Heart left ventricle (tissue), 16 donors: Measurements from ENCODE around the gene CEP112. TPM values are rescaled to one million over a fixed set of nuclear protein-coding genes. Genes with fewer than 3 reads are reported as not detected.

ENCODE experiments used
- ATAC-seq, 4 donors: fragments of 200-7000 bp; cut with Tn5 transposase; one replicate each; pipeline ENCODE4 v1.9.1; 2020 to 2022; ENCODE audit warnings: moderate library complexity in 4 of 4, mild to moderate bottlenecking in 3 of 4, moderate number of reproducible peaks in 1 of 4
- DNase-seq, 5 donors: peaks; one replicate each; pipeline ENCODE4 v3.0.0-alpha.2; 2020
- H3K27ac ChIP-seq, 12 donors: fragments of 200-600 bp; sonication (generic) in 4 of 12; one replicate each; pipeline versions ENCODE4 v1.5.0 to v1.8.0; 2016 to 2022; ENCODE audit warnings: mild to moderate bottlenecking in 2 of 12
- H3K27me3 ChIP-seq, 9 donors: fragments of 200-600 bp; sonication (generic) in 2 of 9; one replicate each; pipeline versions ENCODE4 v1.5.1 to v1.8.0; 2016 to 2022; ENCODE audit warnings: mild to moderate bottlenecking in 3 of 9
- H3K36me3 ChIP-seq, 9 donors: fragments of 200-600 bp; sonication (generic) in 2 of 9; one replicate each; pipeline versions ENCODE4 v1.5.0 to v1.8.0; 2018 to 2022; ENCODE audit warnings: mild to moderate bottlenecking in 2 of 9
- H3K4me1 ChIP-seq, 12 donors: fragments of 200-600 bp; sonication (generic) in 4 of 12; one replicate each; pipeline versions ENCODE4 v1.5.0 to v1.8.0; 2016 to 2022; ENCODE audit warnings: mild to moderate bottlenecking in 3 of 12
- H3K4me3 ChIP-seq, 12 donors: fragments of 200-600 bp; sonication (generic) in 4 of 12; one replicate each; pipeline versions ENCODE4 v1.5.0 to v1.8.0; 2017 to 2022; ENCODE audit warnings: mild to moderate bottlenecking in 9 of 12, moderate library complexity in 4 of 12
- H3K9me3 ChIP-seq, 12 donors: fragments of 200-600 bp; sonication (generic) in 4 of 12; one replicate each; pipeline versions ENCODE4 v1.5.0 to v1.8.0; 2016 to 2022; ENCODE audit warnings: mild to moderate bottlenecking in 1 of 12
- POLR2A ChIP-seq, 2 donors: fragments of 450-650 bp; IDR thresholded peaks; one replicate each; pipeline ENCODE4 v1.6.1; 2017; ENCODE audit warnings: antibody characterized with exemption in 2 of 2, mild to moderate bottlenecking in 2 of 2, moderate library complexity in 2 of 2
- WGBS, 4 donors: extraction: QIAGEN DNeasy Blood & Tissue Kit in 2 of 4; methylation state at CpG; one replicate each; pipeline versions ENCODE4 v1.1.5 to v1.1.7; 2013 to 2018; 5-methylcytosine and 5-hydroxymethylcytosine counted together
- intact Hi-C, 10 donors: fragments of 100-400 bp; cut with DNase I; formaldehyde crosslinking; loops; one replicate each; pipeline versions ENCODE4 v1.11.1 to v1.14.2; 2022
- polyA plus RNA-seq, 2 donors: library from polyadenylated mRNA; stranded (reverse); fragments of 200-250 nt; gene quantifications; one replicate each; pipeline ENCODE4 v1.2.3, GENCODE V29; 2013
- total RNA-seq, 9 donors: library from RNA; depleted of rRNA in 2 of 9; stranded (reverse); fragments of >200 nt in 2 of 9; fragmentation: NEBNext Ultra II Directional in 3 of 9; extraction: Animal tissue kit (Norgen Biotek cat#: 25700) in 3 of 9; gene quantifications; one replicate each; pipeline versions ENCODE4 v1.1.0 to v1.2.4, GENCODE V29; 2016 to 2023
- TF ChIP-seq, protein P1 (sequence below), 12 donors: fragments of 200-600 bp; sonication (generic) in 4 of 12; IDR thresholded peaks; one replicate each; pipeline versions ENCODE4 v1.5.0 to v1.8.0; 2018 to 2022; ENCODE audit warnings: antibody characterized with exemption in 12 of 12, mild to moderate bottlenecking in 5 of 12
- donor health status: ischemic (EF 13 %, LVEDD 7.1; RV severe dilation, severe dysfunction).
- donor health status: healthy with polysubstance abuse.
- donor health status: DM: no; HTN: yes; CAD: no.
- donor health status: DM: no; HTN: no; CAD: no.
- donor health status: ischemic (EF 25% LVEDD 6.9; RV normal size, moderate dysfunction).
- donor health status: ischemic (EF 25% LVEDD 5.7; RV mildly dilated, moderate dysfunction).
- donor health status: healthy.
- donor health status: DM: yes; HTN: yes; CAD: no.
- donor health status: ischemic (EF 35%, LVEDD 5.7; RV mildly dilated, moderate dysfunction).
- donor health status: nonischemic (EF 11% LVEDD 7.7; RV severe dilation, severe dysfunction).
- donor health status: DM: yes; HTN: yes; CAD: no.
- donor health status: PGD.
- donor health status: ischemic (EF 29% LVEDD 5.4; RV normal size, mild dysfunction).
- donor health status: nonischemic (EF 23%, LVEDD 6.1; RV moderate dilation, normal function).

Gene CEP112
- total and polyA plus RNA-seq, 11 donors = 5.5 to 28.3 (median 14.3) TPM

GRCh38 chr17:65697661-65698060 is 494.3 kb downstream of the CEP112 start:
- TF ChIP-seq POLR2A (IDR thresholded peaks at IDR 0.05) = no peak
- TF ChIP-seq, protein P1, sequence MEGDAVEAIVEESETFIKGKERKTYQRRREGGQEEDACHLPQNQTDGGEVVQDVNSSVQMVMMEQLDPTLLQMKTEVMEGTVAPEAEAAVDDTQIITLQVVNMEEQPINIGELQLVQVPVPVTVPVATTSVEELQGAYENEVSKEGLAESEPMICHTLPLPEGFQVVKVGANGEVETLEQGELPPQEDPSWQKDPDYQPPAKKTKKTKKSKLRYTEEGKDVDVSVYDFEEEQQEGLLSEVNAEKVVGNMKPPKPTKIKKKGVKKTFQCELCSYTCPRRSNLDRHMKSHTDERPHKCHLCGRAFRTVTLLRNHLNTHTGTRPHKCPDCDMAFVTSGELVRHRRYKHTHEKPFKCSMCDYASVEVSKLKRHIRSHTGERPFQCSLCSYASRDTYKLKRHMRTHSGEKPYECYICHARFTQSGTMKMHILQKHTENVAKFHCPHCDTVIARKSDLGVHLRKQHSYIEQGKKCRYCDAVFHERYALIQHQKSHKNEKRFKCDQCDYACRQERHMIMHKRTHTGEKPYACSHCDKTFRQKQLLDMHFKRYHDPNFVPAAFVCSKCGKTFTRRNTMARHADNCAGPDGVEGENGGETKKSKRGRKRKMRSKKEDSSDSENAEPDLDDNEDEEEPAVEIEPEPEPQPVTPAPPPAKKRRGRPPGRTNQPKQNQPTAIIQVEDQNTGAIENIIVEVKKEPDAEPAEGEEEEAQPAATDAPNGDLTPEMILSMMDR (IDR thresholded peaks at IDR 0.05) = no peak
- intact Hi-C loops = no loop called here

DNA sequence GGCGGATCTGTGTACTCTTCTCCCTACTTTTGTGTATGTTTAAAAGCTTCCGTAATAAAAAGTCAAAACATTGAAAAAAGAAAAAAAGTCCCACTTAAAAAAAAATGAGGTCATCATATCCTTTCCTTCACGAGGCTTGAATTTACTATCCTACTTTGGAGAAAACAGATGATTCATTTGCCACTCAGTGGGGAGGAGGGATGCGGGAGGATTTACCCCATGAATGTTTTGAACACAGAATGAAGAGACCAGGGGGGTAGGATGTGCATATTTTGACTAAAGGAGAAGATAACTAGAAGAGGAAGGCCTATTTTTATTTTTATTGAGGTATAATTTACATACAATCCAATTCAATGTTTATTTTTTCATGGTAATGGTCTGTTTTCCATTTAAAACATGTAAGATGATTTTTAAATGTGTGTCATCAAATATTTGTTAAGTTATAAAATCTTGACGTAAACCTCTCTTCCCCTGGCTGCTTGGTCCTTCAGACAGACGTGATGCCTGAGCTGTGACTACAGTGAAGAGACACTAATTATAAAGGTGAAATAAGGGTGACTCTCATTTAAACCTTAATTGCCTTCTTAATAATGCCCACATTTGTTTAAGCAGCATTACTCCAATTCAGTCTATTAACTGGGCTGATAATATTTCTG is 495.1 kb downstream of the CEP112 start:
- Histone ChIP-seq H3K27me3 (no peaks in the 10 kb centered on the region), H3K4me3 (no peak overlapping the region), H3K27ac (no peak overlapping the region), H3K36me3 (no peaks in the 10 kb centered on the region), H3K4me1 (peaks cover 0 to 7% (median 0%) of the 10 kb centered on the region in 12 donors), H3K9me3 (no peaks in the 10 kb centered on the region)
- intact Hi-C loops = no loop called here
- 83 to 90% (median 88%) methylated on average over 6 of the region's 6 CpGs for WGBS, 4 donors
- no peak for DNase-seq
- no peak for TF ChIP-seq POLR2A (IDR thresholded peaks at IDR 0.05)
- TF ChIP-seq, protein P1 (IDR thresholded peaks at IDR 0.05) = no peak
- no peak for ATAC-seq

More at GRCh38 chr17:65697661-65698060, 494.3 kb downstream of the CEP112 start:
- Histone ChIP-seq H3K27ac (no peak overlapping the region), H3K36me3 (no peaks in the 10 kb centered on the region), H3K27me3 (no peaks in the 10 kb centered on the region), H3K9me3 (no peaks in the 10 kb centered on the region), H3K4me3 (no peak overlapping the region), H3K4me1 (peaks cover 0 to 7% (median 0%) of the 10 kb centered on the region in 12 donors)
- DNase-seq = no peak
- 95% methylated on average over 4 of the region's 4 CpGs for WGBS, 4 donors
- no peak for ATAC-seq

DNA sequence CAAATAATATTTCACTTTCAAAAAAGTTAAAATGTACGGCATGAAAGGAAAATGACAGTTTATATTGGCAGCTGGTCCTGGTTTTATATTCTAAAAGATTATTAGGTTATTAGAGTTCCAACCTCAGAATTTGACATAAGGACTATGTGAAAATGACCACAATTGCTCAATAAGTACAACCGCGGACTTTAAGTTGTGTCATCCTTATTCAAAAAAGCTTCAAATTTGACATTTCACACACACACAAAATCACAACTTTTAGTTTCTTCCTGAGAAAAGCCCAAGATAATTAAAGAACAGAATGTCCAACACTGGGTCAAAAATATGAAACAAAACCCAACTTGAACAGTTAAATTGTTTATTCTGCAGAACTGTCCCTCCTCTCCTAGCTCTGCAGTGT is 497.3 kb downstream of the CEP112 start:
- DNase-seq (no peak), ATAC-seq (no peak)
- peaks cover 0 to 7% (median 0%) of the 10 kb centered on the region in 12 donors for H3K4me1 ChIP-seq
- H3K9me3 ChIP-seq = no peaks in the 10 kb centered on the region
- H3K27me3 ChIP-seq = no peaks in the 10 kb centered on the region
- H3K36me3 ChIP-seq = no peaks in the 10 kb centered on the region
- no peak overlapping the region for H3K4me3 ChIP-seq
- H3K27ac ChIP-seq = no peak overlapping the region
- 93 to 94% (median 94%) methylated on average over 3 of the region's 3 CpGs for WGBS, 4 donors
- intact Hi-C loops = no loop called here
- TF ChIP-seq, protein P1 (IDR thresholded peaks at IDR 0.05) = no peak
- no peak for TF ChIP-seq POLR2A (IDR thresholded peaks at IDR 0.05)

DNA sequence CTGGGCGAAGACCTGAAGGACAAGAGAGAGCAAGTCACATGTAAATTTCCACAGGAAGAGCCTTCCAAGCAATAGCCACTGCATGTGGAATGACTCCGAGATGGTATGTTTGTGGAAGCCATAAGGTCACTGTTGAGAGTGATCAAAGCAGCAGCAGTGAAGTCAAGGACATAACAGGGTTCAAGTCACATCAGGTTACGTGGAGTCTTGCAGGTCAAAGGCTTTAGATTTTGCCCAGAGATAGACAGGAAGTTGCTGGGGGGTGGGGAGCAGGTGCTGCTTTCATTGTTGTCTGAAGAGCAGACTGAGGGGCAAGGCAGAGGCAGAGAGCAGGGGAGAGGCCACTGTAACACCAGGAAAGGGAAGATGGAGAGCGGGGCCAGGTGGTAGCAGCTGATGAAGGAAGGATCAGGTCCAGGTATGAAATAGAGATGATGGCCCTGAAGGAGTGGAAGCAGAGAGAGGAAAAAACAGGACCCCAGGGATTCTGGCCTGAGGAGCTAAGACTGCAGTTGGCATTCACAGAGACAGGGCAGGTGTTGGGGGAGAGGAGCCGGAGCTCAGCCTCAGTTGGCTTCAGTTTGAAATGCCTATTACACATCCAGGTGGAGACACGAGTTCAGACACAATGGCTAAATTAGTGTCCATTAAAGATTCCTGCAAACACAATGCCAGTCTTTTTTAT is 501.2 kb downstream of the CEP112 start:
- no peak overlapping the region for H3K27ac ChIP-seq
- 78 to 86% (median 81%) methylated on average over 6 of the region's 6 CpGs for WGBS, 4 donors
- TF ChIP-seq, protein P1 (IDR thresholded peaks at IDR 0.05) = no peak
- no peak for TF ChIP-seq POLR2A (IDR thresholded peaks at IDR 0.05)
- H3K4me3 ChIP-seq = no peak overlapping the region
- no peaks in the 10 kb centered on the region for H3K27me3 ChIP-seq
- ATAC-seq (no peak), DNase-seq (no peak)
- H3K9me3 ChIP-seq = no peaks in the 10 kb centered on the region
- peaks cover 0 to 15% (median 3%) of the 10 kb centered on the region in 9 donors for H3K36me3 ChIP-seq
- H3K4me1 ChIP-seq = no peaks in the 10 kb centered on the region
- intact Hi-C loops = no loop called here
